ENCODE data around the gene IL1RL2.

The IL1RL2 gene

GRCh38 chr2:102237176-102237575 lies 50.4 kb downstream of the IL1RL2 start:
- TF ChIP-seq EZH2 (IDR thresholded peaks at IDR 0.05; ENCODE audit: borderline replicate concordance, low read length) = no peak
- no peak for TF ChIP-seq CTCF (IDR thresholded peaks at IDR 0.05; ENCODE audit: low read length)

GRCh38 chr2:102238039-102238756 lies 51.4 kb downstream of the IL1RL2 start:
- Histone ChIP-seq H3K27me3 (ENCODE audit: insufficient read depth, low read length) (no peaks in the 10 kb centered on the region), H3K9me2 (ENCODE audit: low read depth, low read length) (no peaks in the 10 kb centered on the region), H3K27ac (ENCODE audit: low read depth, low read length, poor library complexity, severe bottlenecking) (no peak overlapping the region), H3K9ac (ENCODE audit: low read length) (no peak overlapping the region), H3K4me3 (ENCODE audit: low read depth, low read length, poor library complexity, severe bottlenecking) (no peak overlapping the region), H3K4me1 (ENCODE audit: insufficient read depth, low read length, severe bottlenecking) (no peaks in the 10 kb centered on the region), H3K79me2 (ENCODE audit: insufficient read depth, low read length) (no peaks in the 10 kb centered on the region), H3F3A (ENCODE audit: insufficient read depth, low read length) (no peaks in the 10 kb centered on the region), H3K4me2 (ENCODE audit: low read length) (no peak overlapping the region), H4K20me1 (ENCODE audit: insufficient read depth, low read length) (no peaks in the 10 kb centered on the region), H3K9me3 (ENCODE audit: low read length) (no peaks in the 10 kb centered on the region), H3K36me3 (ENCODE audit: insufficient read depth, low read length) (no peaks in the 10 kb centered on the region), H2AFZ (ENCODE audit: low read length) (no peak overlapping the region)
- TF ChIP-seq EZH2 (IDR thresholded peaks at IDR 0.05; ENCODE audit: borderline replicate concordance, low read length) (no peak), CTCF (IDR thresholded peaks at IDR 0.05; ENCODE audit: low read length) (no peak)

More at GRCh38 chr2:102237176-102237575, 50.4 kb downstream of the IL1RL2 start:
- Histone ChIP-seq H3K27ac (ENCODE audit: low read depth, low read length, poor library complexity, severe bottlenecking) (no peak overlapping the region), H3K79me2 (ENCODE audit: insufficient read depth, low read length) (no peaks in the 10 kb centered on the region), H3K9me3 (ENCODE audit: low read length) (no peaks in the 10 kb centered on the region), H3K36me3 (ENCODE audit: insufficient read depth, low read length) (no peaks in the 10 kb centered on the region), H3K9me2 (ENCODE audit: low read depth, low read length) (no peaks in the 10 kb centered on the region), H3K9ac (ENCODE audit: low read length) (no peak overlapping the region), H2AFZ (ENCODE audit: low read length) (no peak overlapping the region), H4K20me1 (ENCODE audit: insufficient read depth, low read length) (no peaks in the 10 kb centered on the region), H3K4me3 (ENCODE audit: low read depth, low read length, poor library complexity, severe bottlenecking) (no peak overlapping the region), H3K27me3 (ENCODE audit: insufficient read depth, low read length) (no peaks in the 10 kb centered on the region), H3K4me1 (ENCODE audit: insufficient read depth, low read length, severe bottlenecking) (no peaks in the 10 kb centered on the region), H3F3A (ENCODE audit: insufficient read depth, low read length) (no peaks in the 10 kb centered on the region), H3K4me2 (ENCODE audit: low read length) (no peak overlapping the region)

- no peaks in the 10 kb centered on the region for H3F3A ChIP-seq (ENCODE audit: insufficient read depth, low read length)
- no peaks in the 10 kb centered on the region for H3K79me2 ChIP-seq (ENCODE audit: insufficient read depth, low read length)
- no peaks in the 10 kb centered on the region for H3K9me2 ChIP-seq (ENCODE audit: low read depth, low read length)
- no peak overlapping the region for H2AFZ ChIP-seq (ENCODE audit: low read length)
- H3K4me2 ChIP-seq (ENCODE audit: low read length) = no peak overlapping the region
- no peaks in the 10 kb centered on the region for H4K20me1 ChIP-seq (ENCODE audit: insufficient read depth, low read length)
- H3K4me3 ChIP-seq (ENCODE audit: low read depth, low read length, poor library complexity, severe bottlenecking) = no peak overlapping the region
- no peaks in the 10 kb centered on the region for H3K9me3 ChIP-seq (ENCODE audit: low read length)
- H3K36me3 ChIP-seq (ENCODE audit: insufficient read depth, low read length) = no peaks in the 10 kb centered on the region
- no peak overlapping the region for H3K27ac ChIP-seq (ENCODE audit: low read depth, low read length, poor library complexity, severe bottlenecking)
- H3K27me3 ChIP-seq (ENCODE audit: insufficient read depth, low read length) = no peaks in the 10 kb centered on the region
- H3K9ac ChIP-seq (ENCODE audit: low read length) = no peak overlapping the region
- H3K4me1 ChIP-seq (ENCODE audit: insufficient read depth, low read length, severe bottlenecking) = no peaks in the 10 kb centered on the region
- TF ChIP-seq CTCF (IDR thresholded peaks at IDR 0.05; ENCODE audit: low read length) (no peak), EZH2 (IDR thresholded peaks at IDR 0.05; ENCODE audit: borderline replicate concordance, low read length) (no peak)
Observed at GRCh38 chr2:102238778-102239177, 52.0 kb downstream of the IL1RL2 start.

Data from OCI-LY1 (cell line).